Hepatocyte (in vitro differentiated cells): ENCODE measurements around the gene TEX26.

Experiments
- EZH2 ChIP-seq: fragments of 200-600 bp; sonication (generic); IDR thresholded peaks from 2 replicates; pipeline ENCODE4 v1.6.1; 2016; ENCODE audit warnings: antibody characterized with exemption, mild to moderate bottlenecking, borderline replicate concordance
- TF ChIP-seq, protein P1 (sequence below): fragments of 200-600 bp; sonication (generic); IDR thresholded peaks from 2 replicates; pipeline ENCODE4 v1.5.1; 2016; ENCODE audit warnings: antibody characterized with exemption, mild to moderate bottlenecking; ENCODE audit not compliant: poor library complexity

DNA sequence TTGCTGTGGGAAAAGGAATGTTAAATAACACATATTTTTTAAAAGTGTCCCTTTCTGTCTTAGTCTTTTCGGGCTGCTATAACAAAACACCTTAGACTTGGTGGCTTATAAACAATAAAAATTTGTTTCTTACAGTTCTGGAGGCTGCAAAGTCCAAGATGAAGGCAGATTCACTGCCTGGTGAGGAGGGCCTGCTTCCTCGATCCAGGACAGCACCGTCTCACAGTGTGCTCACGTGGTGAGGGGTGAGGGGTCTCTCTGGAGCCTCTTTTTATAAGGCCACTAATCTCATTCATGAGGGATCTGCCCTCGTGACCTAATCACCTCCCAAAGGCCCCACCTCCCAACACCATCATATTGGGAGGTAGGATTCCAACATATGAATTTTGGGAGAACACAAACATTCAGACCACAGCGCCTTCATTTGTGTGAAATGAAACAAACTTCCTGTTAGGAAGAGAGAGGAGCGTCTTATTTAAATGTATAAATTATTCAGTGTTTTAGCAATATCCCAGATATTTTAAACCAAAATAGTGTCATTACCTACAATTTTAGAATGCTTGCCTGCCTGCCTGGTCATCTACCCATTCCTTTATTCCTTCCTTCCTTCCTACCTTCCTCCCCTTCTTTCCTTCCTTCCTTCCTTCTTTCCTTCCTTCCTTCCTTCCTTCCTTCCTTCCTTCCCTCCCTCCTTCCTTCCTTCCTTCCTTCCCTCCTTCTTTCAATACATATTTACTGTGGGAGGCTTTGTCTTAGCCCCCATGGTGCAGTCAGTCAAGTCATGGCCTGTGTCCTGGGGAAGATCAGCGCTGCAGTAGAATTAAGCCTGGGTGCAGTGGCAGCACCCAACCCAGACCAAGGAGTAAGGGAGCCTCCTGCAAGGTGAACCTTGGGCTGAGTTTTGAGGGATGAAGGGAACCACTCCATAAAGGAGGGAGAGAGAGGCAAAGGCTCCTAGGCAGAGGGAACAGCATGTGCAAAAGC lies 84.2 kb downstream of the TEX26 start:
- TF ChIP-seq, protein P1, sequence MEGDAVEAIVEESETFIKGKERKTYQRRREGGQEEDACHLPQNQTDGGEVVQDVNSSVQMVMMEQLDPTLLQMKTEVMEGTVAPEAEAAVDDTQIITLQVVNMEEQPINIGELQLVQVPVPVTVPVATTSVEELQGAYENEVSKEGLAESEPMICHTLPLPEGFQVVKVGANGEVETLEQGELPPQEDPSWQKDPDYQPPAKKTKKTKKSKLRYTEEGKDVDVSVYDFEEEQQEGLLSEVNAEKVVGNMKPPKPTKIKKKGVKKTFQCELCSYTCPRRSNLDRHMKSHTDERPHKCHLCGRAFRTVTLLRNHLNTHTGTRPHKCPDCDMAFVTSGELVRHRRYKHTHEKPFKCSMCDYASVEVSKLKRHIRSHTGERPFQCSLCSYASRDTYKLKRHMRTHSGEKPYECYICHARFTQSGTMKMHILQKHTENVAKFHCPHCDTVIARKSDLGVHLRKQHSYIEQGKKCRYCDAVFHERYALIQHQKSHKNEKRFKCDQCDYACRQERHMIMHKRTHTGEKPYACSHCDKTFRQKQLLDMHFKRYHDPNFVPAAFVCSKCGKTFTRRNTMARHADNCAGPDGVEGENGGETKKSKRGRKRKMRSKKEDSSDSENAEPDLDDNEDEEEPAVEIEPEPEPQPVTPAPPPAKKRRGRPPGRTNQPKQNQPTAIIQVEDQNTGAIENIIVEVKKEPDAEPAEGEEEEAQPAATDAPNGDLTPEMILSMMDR, result no peak
- no peak for TF ChIP-seq EZH2
